ENCODE data around the gene TLR6.

DNA sequence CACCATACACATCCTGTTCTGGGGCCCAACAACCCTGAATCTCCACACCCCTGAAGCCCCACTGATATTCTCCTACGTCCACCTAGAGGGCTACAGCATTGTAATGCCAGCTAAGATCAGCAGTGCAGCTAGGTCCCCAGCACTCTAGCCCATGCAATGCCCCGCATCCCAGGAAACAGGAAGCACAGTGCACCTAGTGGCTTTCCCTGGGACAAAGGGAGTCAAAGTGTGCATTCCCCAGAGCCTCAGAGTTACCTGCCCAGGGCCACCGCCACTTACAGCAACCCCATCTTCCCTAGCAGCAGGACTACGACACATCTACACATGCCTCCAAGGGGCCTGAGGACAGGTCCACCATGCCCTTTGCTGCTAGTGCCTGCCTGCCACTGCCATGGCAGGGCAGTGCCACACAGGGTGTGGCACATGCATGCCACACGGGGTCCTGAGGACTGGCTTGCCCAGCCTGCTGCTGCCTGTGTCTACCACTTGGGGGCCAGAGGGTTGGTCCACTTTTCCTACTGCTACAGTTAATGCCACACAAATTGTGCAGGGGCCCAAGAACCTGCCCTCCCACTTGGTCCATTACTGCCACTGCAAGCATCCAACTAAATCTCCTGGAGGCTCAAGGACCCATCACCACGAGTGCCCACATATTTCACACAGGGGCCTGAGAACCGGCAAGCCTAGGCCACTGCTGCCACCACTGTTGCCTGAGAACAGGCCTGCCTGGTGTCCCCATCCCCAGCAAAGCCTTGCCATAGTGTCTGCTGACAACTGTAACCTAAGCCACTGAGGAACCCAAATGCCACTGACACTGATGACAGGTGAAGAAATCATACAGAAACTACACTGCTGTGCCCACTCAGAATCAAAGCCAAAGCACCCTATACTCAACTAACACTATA, 23.7 kb downstream of the TLR6 start:
- TF ChIP-seq, protein P1, sequence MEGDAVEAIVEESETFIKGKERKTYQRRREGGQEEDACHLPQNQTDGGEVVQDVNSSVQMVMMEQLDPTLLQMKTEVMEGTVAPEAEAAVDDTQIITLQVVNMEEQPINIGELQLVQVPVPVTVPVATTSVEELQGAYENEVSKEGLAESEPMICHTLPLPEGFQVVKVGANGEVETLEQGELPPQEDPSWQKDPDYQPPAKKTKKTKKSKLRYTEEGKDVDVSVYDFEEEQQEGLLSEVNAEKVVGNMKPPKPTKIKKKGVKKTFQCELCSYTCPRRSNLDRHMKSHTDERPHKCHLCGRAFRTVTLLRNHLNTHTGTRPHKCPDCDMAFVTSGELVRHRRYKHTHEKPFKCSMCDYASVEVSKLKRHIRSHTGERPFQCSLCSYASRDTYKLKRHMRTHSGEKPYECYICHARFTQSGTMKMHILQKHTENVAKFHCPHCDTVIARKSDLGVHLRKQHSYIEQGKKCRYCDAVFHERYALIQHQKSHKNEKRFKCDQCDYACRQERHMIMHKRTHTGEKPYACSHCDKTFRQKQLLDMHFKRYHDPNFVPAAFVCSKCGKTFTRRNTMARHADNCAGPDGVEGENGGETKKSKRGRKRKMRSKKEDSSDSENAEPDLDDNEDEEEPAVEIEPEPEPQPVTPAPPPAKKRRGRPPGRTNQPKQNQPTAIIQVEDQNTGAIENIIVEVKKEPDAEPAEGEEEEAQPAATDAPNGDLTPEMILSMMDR (IDR thresholded peaks at IDR 0.05) = no peak
- TF ChIP-seq EZH2 (IDR thresholded peaks at IDR 0.05; ENCODE audit: borderline replicate concordance, insufficient read depth, low read depth, low read length, poor library complexity, severe bottlenecking) = no peak
